Naive thymus-derived CD4-positive, alpha-beta T cell (primary cell): Measurements from ENCODE around the gene PEX26. TPM values are rescaled to one million over a fixed set of nuclear protein-coding genes. Genes with fewer than 3 reads are reported as not detected.
"Not testable (repeated sequence)": the region's sequence is repeated elsewhere in the genome, so short reads cannot be mapped to it uniquely, and the experiment has no call there.

ENCODE experiments used
- ATAC-seq: fragments of 150-1000 bp; cut with Tn5 transposase; 2 replicates; pipeline ENCODE4 v1.10.0; 2021; ENCODE audit warnings: mild to moderate bottlenecking, moderate library complexity
- CTCF ChIA-PET: fragments of 350-600 bp; sonication (Branson Sonifier 250); formaldehyde crosslinking; loops from one replicate; lab custom pipeline; 2021; ENCODE audit warnings: antibody characterized with exemption; lab: Charles Lee
- POLR2A ChIA-PET: fragments of 350-600 bp; sonication (Branson Sonifier 250); formaldehyde crosslinking; loops from one replicate; lab custom pipeline; 2021; ENCODE audit warnings: antibody characterized with exemption, inconsistent platforms; lab: Charles Lee
- DNase-seq, 9 donors: peaks; one replicate each; pipeline versions ENCODE4 v3.0.0 to v3.0.0-alpha.2; 2020 to 2022; ENCODE audit warnings: mixed read lengths in 1 of 9
- H3K27ac ChIP-seq: one replicate; pipeline ENCODE4 v1.7.0; 2013; ENCODE audit warnings: mild to moderate bottlenecking, low read depth, low read length, moderate library complexity
- H3K27me3 ChIP-seq, 2 donors: one replicate each; pipeline ENCODE4 v1.7.0; 2013; ENCODE audit warnings: low read length in 2 of 2, mild to moderate bottlenecking in 2 of 2, moderate library complexity in 2 of 2; ENCODE audit not compliant: control insufficient read depth in 2 of 2, insufficient read depth in 2 of 2
- H3K36me3 ChIP-seq, 3 experiments: 1 replicate in 2 of 3; 2 replicates in 1 of 3; pipeline ENCODE4 v1.7.0; 2013; ENCODE audit warnings: low read length in 3 of 3, mild to moderate bottlenecking in 3 of 3, moderate library complexity in 1 of 3; ENCODE audit not compliant: insufficient read depth in 3 of 3, control insufficient read depth in 2 of 3
- H3K4me1 ChIP-seq, 2 donors: one replicate each; pipeline ENCODE4 v1.7.0; 2013; ENCODE audit warnings: low read length in 2 of 2, mild to moderate bottlenecking in 2 of 2, moderate library complexity in 1 of 2; ENCODE audit not compliant: control insufficient read depth in 2 of 2, insufficient read depth in 2 of 2
- H3K4me3 ChIP-seq: 2 replicates; pipeline ENCODE4 v1.7.0; 2013; ENCODE audit warnings: mild to moderate bottlenecking, low read length
- H3K9me3 ChIP-seq, 3 experiments: 1 replicate in 2 of 3; 2 replicates in 1 of 3; pipeline ENCODE4 v1.7.0; 2013; ENCODE audit warnings: low read length in 3 of 3; ENCODE audit not compliant: control insufficient read depth in 2 of 3
- H3K27ac Mint-ChIP-seq, 9 donors: one replicate each; pipeline ENCODE4 v1.8.0; 2020 to 2022; ENCODE audit warnings: mixed read lengths in 9 of 9, mild to moderate bottlenecking in 8 of 9, moderate library complexity in 5 of 9, inconsistent platforms in 2 of 9
- H3K27me3 Mint-ChIP-seq, 5 donors: one replicate each; pipeline ENCODE4 v1.8.0; 2021 to 2022; ENCODE audit warnings: mixed read lengths in 5 of 5, mild to moderate bottlenecking in 1 of 5
- H3K36me3 Mint-ChIP-seq, 5 donors: one replicate each; pipeline ENCODE4 v1.8.0; 2020 to 2022; ENCODE audit warnings: mixed read lengths in 5 of 5, mild to moderate bottlenecking in 3 of 5, inconsistent platforms in 1 of 5
- H3K4me1 Mint-ChIP-seq, 7 donors: one replicate each; pipeline ENCODE4 v1.8.0; 2020 to 2022; ENCODE audit warnings: mixed read lengths in 7 of 7, mild to moderate bottlenecking in 3 of 7, inconsistent platforms in 1 of 7
- H3K4me3 Mint-ChIP-seq, 10 donors: one replicate each; pipeline ENCODE4 v1.8.0; 2020 to 2022; ENCODE audit warnings: mild to moderate bottlenecking in 10 of 10, mixed read lengths in 10 of 10, moderate library complexity in 6 of 10, inconsistent platforms in 2 of 10
- H3K9me3 Mint-ChIP-seq, 11 donors: one replicate each; pipeline ENCODE4 v1.8.0; 2020 to 2022; ENCODE audit warnings: mixed read lengths in 11 of 11, mild to moderate bottlenecking in 4 of 11, inconsistent platforms in 1 of 11, moderate library complexity in 1 of 11
- intact Hi-C, 2 donors: fragments of 100-400 bp; cut with micrococcal nuclease; formaldehyde crosslinking; loops; one replicate each; pipeline ENCODE4 v1.15.1; 2023
- polyA plus RNA-seq, 2 donors: library from polyadenylated mRNA; unstranded; fragments of 300-500 nt; fragmentation: Illumina TruSeq; gene quantifications; one replicate each; pipeline ENCODE4 v1.2.3, GENCODE V29; 2021
- total RNA-seq, 6 experiments: library from RNA in 5 of 6; stranded (reverse) in 5 of 6; gene quantifications; 1 replicate in 5 of 6; 2 replicates in 1 of 6; pipeline ENCODE4 v1.2.3 and lab custom pipeline; 2021 to 2026

Gene PEX26
- total and polyA plus RNA-seq, 7 experiments from 2014 or later: 3.8 to 42.8 (median 30.7) TPM

DNA sequence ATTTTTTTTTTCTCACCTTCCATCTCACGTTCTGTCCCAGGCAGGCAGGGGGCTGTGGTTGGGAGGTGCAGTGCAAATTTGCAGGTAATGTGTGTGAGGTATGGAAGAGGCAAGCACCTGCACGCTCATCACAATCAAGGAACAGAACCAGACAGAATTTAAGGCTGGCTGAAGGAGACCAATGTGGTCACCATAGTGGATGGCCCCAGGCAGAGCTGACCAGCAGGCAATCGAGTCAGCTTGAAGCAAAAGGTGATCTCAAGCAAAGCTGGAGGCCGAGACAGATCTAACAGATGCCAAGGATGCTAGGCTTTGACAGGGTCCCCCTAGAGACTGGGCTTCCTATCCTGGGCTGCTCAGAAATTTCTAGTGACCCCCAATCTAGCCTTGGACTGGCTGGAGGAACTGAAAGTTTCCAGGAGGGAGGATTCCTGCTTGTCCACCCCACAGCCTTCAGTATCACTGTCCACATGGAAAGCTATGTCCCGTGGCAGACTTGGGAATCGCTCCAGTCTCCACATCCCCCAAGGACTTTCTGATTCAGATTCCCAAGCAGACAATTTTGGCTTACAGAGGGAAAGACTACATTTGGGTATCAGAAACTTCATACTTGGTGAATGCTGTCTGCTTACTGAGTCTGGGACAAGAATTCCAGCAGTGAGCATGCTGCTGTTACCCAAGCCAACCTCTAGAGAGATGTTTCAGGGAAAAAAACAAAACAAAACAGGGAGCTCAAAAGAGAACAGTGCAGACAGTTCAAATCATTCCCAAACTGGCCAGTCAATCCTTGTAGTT is 44.4 kb upstream of the PEX26 start:
- peaks cover 0 to 13% (median 6%) of the 10 kb centered on the region in 5 donors for H3K27me3 Mint-ChIP-seq
- Histone ChIP-seq H3K4me3 (no peak overlapping the region), H3K4me1 (no peaks in the 10 kb centered on the region), H3K27ac (no peak overlapping the region), H3K36me3 (no peaks in the 10 kb centered on the region), H3K9me3 (no peaks in the 10 kb centered on the region), H3K27me3 (no peaks in the 10 kb centered on the region)
- H3K9me3 Mint-ChIP-seq: no peaks in the 10 kb centered on the region
- ChIA-PET CTCF (no interaction called here), POLR2A (no interaction called here)
- H3K4me1 Mint-ChIP-seq: no peaks in the 10 kb centered on the region
- intact Hi-C loops: no loop called here
- H3K4me3 Mint-ChIP-seq: no peak overlapping the region
- no peaks in the 10 kb centered on the region for H3K36me3 Mint-ChIP-seq
- DNase-seq (no peak), ATAC-seq (no peak)
- H3K27ac Mint-ChIP-seq: no peak overlapping the region

DNA sequence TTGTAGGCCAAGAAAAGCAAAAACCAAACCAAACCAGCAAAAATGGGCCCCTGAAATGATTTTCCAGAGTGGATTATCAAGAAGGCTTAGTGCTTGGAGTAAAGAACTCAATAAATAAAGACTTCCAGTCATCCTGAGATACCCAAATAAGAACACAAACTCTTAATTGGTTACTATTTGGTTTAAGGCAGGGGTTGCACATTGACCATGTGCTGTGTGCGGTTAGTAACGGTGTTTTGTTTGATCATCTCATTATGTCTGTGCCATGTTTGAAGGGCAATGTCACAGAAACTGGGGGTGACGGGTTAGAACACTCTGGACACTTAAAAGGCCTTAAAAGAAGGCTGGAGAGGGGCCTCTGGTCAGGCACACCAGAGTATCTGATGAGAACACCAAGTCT is 43.7 kb upstream of the PEX26 start:
- ATAC-seq (no peak), DNase-seq (no peak)
- intact Hi-C loops: no loop called here
- no peaks in the 10 kb centered on the region for H3K27me3 ChIP-seq
- H3K27me3 Mint-ChIP-seq: peaks cover 0 to 10% (median 6%) of the 10 kb centered on the region in 5 donors
- no peaks in the 10 kb centered on the region for H3K4me1 ChIP-seq
- H3K36me3 ChIP-seq: no peaks in the 10 kb centered on the region
- H3K36me3 Mint-ChIP-seq: no peaks in the 10 kb centered on the region
- ChIA-PET CTCF (no interaction called here), POLR2A (no interaction called here)
- H3K4me1 Mint-ChIP-seq: no peaks in the 10 kb centered on the region
- no peak overlapping the region for H3K27ac Mint-ChIP-seq
- H3K9me3 Mint-ChIP-seq: no peaks in the 10 kb centered on the region
- H3K9me3 ChIP-seq: no peaks in the 10 kb centered on the region
- H3K27ac ChIP-seq: no peak overlapping the region
- no peak overlapping the region for H3K4me3 Mint-ChIP-seq
- H3K4me3 ChIP-seq: no peak overlapping the region

DNA sequence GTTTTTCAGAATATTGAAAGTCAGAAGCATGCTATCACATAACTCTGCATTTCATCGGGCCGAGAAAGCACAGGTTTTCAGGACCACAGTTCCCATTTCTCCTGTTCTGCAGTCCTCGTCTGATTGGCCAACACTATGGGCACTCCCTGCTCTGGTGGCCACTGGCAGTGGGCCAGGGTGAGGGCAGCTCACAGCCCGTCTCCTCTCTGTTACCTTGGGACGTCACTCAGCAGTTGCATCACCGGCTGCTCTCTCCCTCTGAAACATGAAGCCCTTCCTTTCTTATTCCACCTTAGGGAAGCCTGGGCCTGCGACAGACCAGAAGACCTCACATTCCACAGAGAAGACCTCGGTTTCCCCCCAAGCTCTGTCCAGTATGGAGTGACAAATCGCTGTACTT is 42.0 kb upstream of the PEX26 start:
- POLR2A ChIA-PET: no interaction called here
- Mint-ChIP-seq H3K27ac (no peak overlapping the region), H3K9me3 (peaks cover 0 to 1% (median 0%) of the 10 kb centered on the region in 11 donors), H3K4me1 (no peaks in the 10 kb centered on the region), H3K4me3 (no peak overlapping the region), H3K27me3 (peaks cover 0 to 6% (median 0%) of the 10 kb centered on the region in 5 donors), H3K36me3 (peaks cover 0 to 3% (median 0%) of the 10 kb centered on the region in 5 donors)
- no peak overlapping the region for H3K27ac ChIP-seq
- ATAC-seq (no peak), DNase-seq (no peak)
- H3K27me3 ChIP-seq: no peaks in the 10 kb centered on the region
- intact Hi-C loops: no loop called here
- no peaks in the 10 kb centered on the region for H3K4me1 ChIP-seq
- CTCF ChIA-PET: no interaction called here
- H3K36me3 ChIP-seq: no peaks in the 10 kb centered on the region
- no peak overlapping the region for H3K4me3 ChIP-seq
- H3K9me3 ChIP-seq: no peaks in the 10 kb centered on the region

DNA sequence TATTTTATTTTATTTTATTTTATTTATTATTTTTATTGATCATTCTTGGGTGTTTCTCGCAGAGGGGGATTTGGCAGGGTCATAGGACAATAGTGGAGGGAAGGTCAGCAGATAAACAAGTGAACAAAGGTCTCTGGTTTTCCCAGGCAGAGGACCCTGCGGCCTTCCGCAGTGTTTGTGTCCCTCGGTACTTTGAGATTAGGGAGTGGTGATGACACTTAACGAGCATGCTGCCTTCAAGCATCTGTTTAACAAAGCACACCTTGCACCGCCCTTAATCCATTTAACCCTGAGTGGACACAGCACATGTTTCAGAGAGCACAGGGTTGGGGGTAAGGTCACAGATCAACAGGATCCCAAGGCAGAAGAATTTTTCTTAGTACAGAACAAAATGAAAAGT is 36.9 kb upstream of the PEX26 start:
- H3K27me3 Mint-ChIP-seq, H3K27ac Mint-ChIP-seq, H3K27ac ChIP-seq, intact Hi-C loops, H3K9me3 Mint-ChIP-seq, H3K9me3 ChIP-seq, H3K27me3 ChIP-seq, H3K4me3 ChIP-seq, H3K36me3 Mint-ChIP-seq, H3K4me3 Mint-ChIP-seq, ATAC-seq, POLR2A ChIA-PET, DNase-seq, H3K4me1 Mint-ChIP-seq, H3K36me3 ChIP-seq, H3K4me1 ChIP-seq: not testable (repeated sequence)
- CTCF ChIA-PET: interaction anchor here (0.6 kb wide), 1 partner anchor 47 kb away, joined by 4 read pairs; no protein-coding TSS in a partner anchor

DNA sequence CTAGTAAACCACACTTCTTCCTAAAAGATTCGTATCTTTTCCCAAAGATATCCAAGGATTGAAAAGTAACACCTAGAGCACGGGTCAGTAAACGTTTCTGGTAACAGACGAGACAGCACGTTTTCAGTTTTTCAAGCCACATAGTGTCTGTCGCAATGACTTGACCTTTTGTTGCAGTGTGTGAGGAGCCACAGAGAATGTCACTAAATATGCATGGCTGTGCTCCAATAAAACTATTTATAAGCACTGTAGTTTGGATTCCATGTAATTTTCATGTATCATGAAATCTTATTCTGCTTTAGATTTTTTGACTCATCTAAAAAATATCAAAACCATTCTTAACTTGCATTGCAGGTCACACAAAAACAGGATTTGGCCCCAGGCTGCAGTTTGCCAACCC is 35.1 kb upstream of the PEX26 start:
- CTCF ChIA-PET: no interaction called here
- Mint-ChIP-seq H3K27ac (no peak overlapping the region), H3K9me3 (peaks cover 0 to 4% (median 0%) of the 10 kb centered on the region in 11 donors), H3K36me3 (peaks cover 0 to 3% (median 0%) of the 10 kb centered on the region in 5 donors), H3K4me1 (no peaks in the 10 kb centered on the region), H3K27me3 (peaks cover 0 to 4% (median 0%) of the 10 kb centered on the region in 5 donors), H3K4me3 (no peak overlapping the region)
- Histone ChIP-seq H3K4me3 (no peak overlapping the region), H3K4me1 (no peaks in the 10 kb centered on the region), H3K9me3 (no peaks in the 10 kb centered on the region), H3K36me3 (no peaks in the 10 kb centered on the region), H3K27me3 (no peaks in the 10 kb centered on the region), H3K27ac (no peak overlapping the region)
- intact Hi-C loops: no loop called here
- ATAC-seq (no peak), DNase-seq (no peak)
- POLR2A ChIA-PET: no interaction called here

DNA sequence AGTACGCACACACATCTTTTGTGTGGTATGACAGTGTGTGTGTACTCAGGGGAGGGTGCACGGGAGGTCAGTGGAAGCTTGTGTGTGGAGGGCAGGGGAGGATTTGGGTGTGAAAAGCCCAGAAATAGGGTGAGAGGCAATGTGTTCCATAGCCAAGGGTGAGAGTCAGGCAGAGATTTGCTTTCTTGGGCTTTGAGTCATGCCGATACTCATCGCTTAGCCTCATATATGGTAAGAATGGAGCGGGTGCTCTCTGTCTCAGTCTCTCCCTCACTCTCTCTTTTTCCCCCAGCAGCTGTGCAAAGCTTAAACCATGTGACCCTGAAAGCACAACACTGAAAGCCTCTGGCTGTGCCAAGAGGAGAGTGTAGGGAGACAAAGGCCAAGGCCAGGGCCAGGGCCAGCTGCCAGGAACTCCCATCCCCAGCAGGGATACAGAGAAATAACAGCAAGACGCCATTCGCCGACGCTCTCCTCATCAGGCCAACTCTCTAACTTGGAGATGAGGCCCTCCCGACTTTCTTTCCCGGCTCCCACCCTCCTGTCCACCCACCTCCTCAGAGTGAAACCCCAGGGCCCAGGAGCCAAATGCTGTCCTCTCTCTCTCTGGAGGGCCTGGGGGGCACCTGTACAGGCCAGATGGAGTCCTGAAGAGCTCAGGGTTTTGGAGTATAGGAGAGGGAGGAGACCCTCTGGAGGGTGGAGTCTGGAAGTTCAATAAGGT is 33.1 kb upstream of the PEX26 start:
- Histone ChIP-seq H3K9me3 (no peaks in the 10 kb centered on the region), H3K4me1 (no peaks in the 10 kb centered on the region), H3K36me3 (no peaks in the 10 kb centered on the region), H3K27ac (no peak overlapping the region), H3K27me3 (no peaks in the 10 kb centered on the region), H3K4me3 (no peak overlapping the region)
- DNase-seq (no peak), ATAC-seq (no peak)
- no peak overlapping the region for H3K4me3 Mint-ChIP-seq
- H3K36me3 Mint-ChIP-seq: no peaks in the 10 kb centered on the region
- ChIA-PET CTCF (no interaction called here), POLR2A (no interaction called here)
- H3K4me1 Mint-ChIP-seq: peaks cover 0 to 4% (median 0%) of the 10 kb centered on the region in 7 donors
- H3K27me3 Mint-ChIP-seq: peaks cover 0 to 10% (median 4%) of the 10 kb centered on the region in 5 donors
- no peak overlapping the region for H3K27ac Mint-ChIP-seq
- intact Hi-C loops: no loop called here
- peaks cover 0 to 4% (median 0%) of the 10 kb centered on the region in 11 donors for H3K9me3 Mint-ChIP-seq
